Keratinocyte (primary cell): ENCODE results near the gene C10orf53. TPM values are rescaled to one million over a fixed set of nuclear protein-coding genes. Genes with fewer than 3 reads are reported as not detected.

Experiments used
- DNase-seq: peaks from one replicate; pipeline ENCODE4 v3.0.0-alpha.2; 2011; ENCODE audit warnings: low read depth, missing footprints, low spot score
- FAIRE-seq: peaks from 2 replicates; lab custom pipeline; 2011; peaks lifted over from hg19 to GRCh38; lab: Jason Lieb, UNC
- H2AFZ ChIP-seq: 2 replicates; pipeline ENCODE4 v1.6.0; 2012; ENCODE audit warnings: low read length, control low read depth, inconsistent platforms; ENCODE audit not compliant: control insufficient read depth
- H3K27ac ChIP-seq: 2 replicates; pipeline ENCODE4 v1.5.1; 2011; ENCODE audit warnings: low read length; ENCODE audit not compliant: control insufficient read depth, insufficient read depth
- H3K27me3 ChIP-seq: 3 replicates; pipeline ENCODE4 v1.6.0; 2011; ENCODE audit warnings: low read length; ENCODE audit not compliant: control insufficient read depth, insufficient read depth; ENCODE audit errors: extremely low read depth
- H3K36me3 ChIP-seq, 2 experiments: 2 replicates in 1 of 2; 3 replicates in 1 of 2; pipeline ENCODE4 v1.5.1; 2011; ENCODE audit warnings: low read length in 2 of 2, mild to moderate bottlenecking in 1 of 2; ENCODE audit not compliant: control insufficient read depth in 2 of 2, insufficient read depth in 2 of 2; ENCODE audit errors: extremely low read depth in 1 of 2
- H3K4me1 ChIP-seq: 3 replicates; pipeline ENCODE4 v1.5.1; 2011; ENCODE audit warnings: low read length; ENCODE audit not compliant: control insufficient read depth, insufficient read depth; ENCODE audit errors: extremely low read depth
- H3K4me2 ChIP-seq: 3 replicates; pipeline ENCODE4 v1.6.0; 2011; ENCODE audit warnings: low read depth, low read length; ENCODE audit not compliant: control insufficient read depth, insufficient read depth; ENCODE audit errors: extremely low read depth
- H3K4me3 ChIP-seq, 3 experiments: fragments of 200-600 bp in 1 of 3; sonication (generic) in 1 of 3; 2 replicates in 2 of 3; 3 replicates in 1 of 3; pipeline ENCODE4 v1.5.1; 2011 to 2016; ENCODE audit warnings: low read length in 3 of 3, mild to moderate bottlenecking in 3 of 3, control low read depth in 2 of 3, inconsistent platforms in 1 of 3, low read depth in 1 of 3, mixed read lengths in 1 of 3, mixed run types in 1 of 3, moderate library complexity in 1 of 3; ENCODE audit not compliant: control insufficient read depth in 2 of 3, insufficient read depth in 2 of 3; ENCODE audit errors: extremely low read depth in 1 of 3
- H3K79me2 ChIP-seq: 2 replicates; pipeline ENCODE4 v1.6.0; 2012; ENCODE audit warnings: low read length; ENCODE audit not compliant: control insufficient read depth, insufficient read depth
- H3K9ac ChIP-seq: 3 replicates; pipeline ENCODE4 v1.6.0; 2011; ENCODE audit warnings: low read length; ENCODE audit not compliant: control insufficient read depth, insufficient read depth; ENCODE audit errors: extremely low read depth
- H3K9me1 ChIP-seq: 3 replicates; pipeline ENCODE4 v1.6.0; 2011; ENCODE audit warnings: low read length; ENCODE audit not compliant: control insufficient read depth, insufficient read depth; ENCODE audit errors: extremely low read depth
- H3K9me3 ChIP-seq: 2 replicates; pipeline ENCODE4 v1.5.1; 2012; ENCODE audit warnings: low read depth, low read length; ENCODE audit not compliant: control insufficient read depth
- H4K20me1 ChIP-seq: 3 replicates; pipeline ENCODE4 v1.6.0; 2011; ENCODE audit warnings: low read length; ENCODE audit not compliant: control insufficient read depth, insufficient read depth; ENCODE audit errors: extremely low read depth
- CTCF ChIP-seq, 3 experiments: IDR thresholded peaks in 1 of 3; conservative IDR thresholded peaks in 1 of 3; optimal IDR thresholded peaks in 1 of 3; 2 replicates in 2 of 3; 3 replicates in 1 of 3; pipeline versions ENCODE3 to v1.5.1; 2011; ENCODE audit warnings: low read length in 3 of 3, mild to moderate bottlenecking in 3 of 3, moderate library complexity in 2 of 3, control low read depth in 1 of 3, inconsistent platforms in 1 of 3; ENCODE audit not compliant: insufficient read depth in 2 of 3; ENCODE audit errors: extremely low read depth in 1 of 3
- EZH2 ChIP-seq: IDR thresholded peaks from one replicate; pipeline ENCODE4 v1.6.1; 2012; ENCODE audit warnings: inconsistent platforms, mild to moderate bottlenecking, low read length, moderate library complexity
- dilution Hi-C: fragments of 300-500 bp; cut with MboI; formaldehyde crosslinking; loops from one replicate; pipeline ENCODE4 v1.7.0; 2020; ENCODE audit warnings: low sequenced_read_pairs; ENCODE audit not compliant: extremely low pct_ligation_motif_present
- polyA plus RNA-seq, 5 experiments: library from polyadenylated mRNA; depleted of rRNA in 3 of 5; stranded (reverse) in 3 of 5; stranded (forward) in 1 of 5; unstranded in 1 of 5; fragments of >200 nt; gene quantifications; 1 replicate in 1 of 5; 2 replicates in 3 of 5; 3 replicates in 1 of 5; pipeline versions ENCODE4 v1.2.1 to v1.2.3, GENCODE V29; 2011 to 2012; ENCODE audit warnings: missing spikeins in 2 of 5, low read depth in 1 of 5, low replicate concordance in 1 of 5

The C10orf53 gene
- polyA plus RNA-seq, 1 donor (not counting 4 experiments of a cell fraction or from before 2014, with no cell fraction given): not detected

GRCh38 chr10:49690698-49691356 is 11.4 kb downstream of the C10orf53 start:
- no peaks in the 10 kb centered on the region for H3K9me3 ChIP-seq
- no peaks in the 10 kb centered on the region for H3K9me1 ChIP-seq
- no peaks in the 10 kb centered on the region for H3K79me2 ChIP-seq
- H3K36me3 ChIP-seq: no peaks in the 10 kb centered on the region
- H3K9ac ChIP-seq: no peak overlapping the region
- H3K4me1 ChIP-seq: peaks cover 7% of the 10 kb centered on the region
- TF ChIP-seq CTCF (optimal IDR thresholded peaks at IDR 0.05 in 1 of 3, IDR thresholded peaks at IDR 0.05 in 1 of 3, conservative IDR thresholded peaks at IDR 0.05 in 1 of 3; ENCODE audit: extremely low read depth in 1 of 3, insufficient read depth in 2 of 3, low read length in 3 of 3) (no peak), EZH2 (no peak)
- no peak overlapping the region for H3K4me2 ChIP-seq
- H3K4me3 ChIP-seq: no peak overlapping the region
- dilution Hi-C loops: no loop called here
- peaks cover 48% of the 10 kb centered on the region for H3K27me3 ChIP-seq
- no peaks in the 10 kb centered on the region for H4K20me1 ChIP-seq
- DNase-seq (no peak), FAIRE-seq (no peak)
- H3K27ac ChIP-seq: no peak overlapping the region
- no peak overlapping the region for H2AFZ ChIP-seq

- no peaks in the 10 kb centered on the region for H3K9me3 ChIP-seq
- FAIRE-seq (no peak), DNase-seq (no peak)
- H3K79me2 ChIP-seq: no peaks in the 10 kb centered on the region
- no peaks in the 10 kb centered on the region for H3K36me3 ChIP-seq
- no peak overlapping the region for H3K9ac ChIP-seq
- H3K27me3 ChIP-seq: peaks cover 55% of the 10 kb centered on the region
- H2AFZ ChIP-seq: no peak overlapping the region
- TF ChIP-seq EZH2: no peak
- TF ChIP-seq CTCF (optimal IDR thresholded peaks at IDR 0.05 in 1 of 3, IDR thresholded peaks at IDR 0.05 in 1 of 3, conservative IDR thresholded peaks at IDR 0.05 in 1 of 3; ENCODE audit: extremely low read depth in 1 of 3, insufficient read depth in 2 of 3, low read length in 3 of 3): no peak
- no peaks in the 10 kb centered on the region for H3K9me1 ChIP-seq
- no peaks in the 10 kb centered on the region for H4K20me1 ChIP-seq
- H3K4me1 ChIP-seq: peaks cover 7% of the 10 kb centered on the region
- dilution Hi-C loops: no loop called here
- H3K4me3 ChIP-seq: no peak overlapping the region
- H3K27ac ChIP-seq: no peak overlapping the region
- H3K4me2 ChIP-seq: no peak overlapping the region
Measured at GRCh38 chr10:49691588-49691987, 12.1 kb downstream of the C10orf53 start.
